Measurements from ENCODE around the gene PLXNA4.

PLXNA4 gene

DNA sequence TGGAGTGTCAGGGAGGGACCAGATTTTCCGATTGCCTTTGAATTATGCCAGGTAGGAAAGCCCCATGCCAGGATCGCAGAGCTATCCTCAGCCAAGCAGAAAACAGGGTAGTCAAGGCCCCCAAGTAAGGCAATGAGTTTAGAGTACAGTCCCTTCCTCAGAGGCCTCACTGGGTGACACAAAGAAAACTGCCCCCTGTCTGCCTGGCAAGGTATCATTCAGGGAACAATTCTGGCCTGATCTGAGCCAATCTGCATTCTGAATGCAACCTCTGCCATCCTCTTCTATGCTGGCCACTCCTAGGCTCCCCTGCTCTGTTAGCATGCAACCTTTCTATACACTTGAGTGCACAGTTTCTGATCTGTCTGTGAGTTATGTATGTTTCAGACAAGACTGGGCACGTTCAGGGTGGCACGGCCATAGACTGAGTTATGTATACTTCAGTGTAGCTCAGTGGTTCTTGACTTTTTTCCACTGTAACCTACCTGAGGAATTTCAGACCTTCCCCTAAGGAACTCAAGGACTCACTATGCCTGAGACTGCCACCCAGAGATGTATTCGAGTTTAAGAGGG lies 336.8 kb downstream of the PLXNA4 start:
- DNase-seq (ENCODE audit: low read depth): no peak

DNA sequence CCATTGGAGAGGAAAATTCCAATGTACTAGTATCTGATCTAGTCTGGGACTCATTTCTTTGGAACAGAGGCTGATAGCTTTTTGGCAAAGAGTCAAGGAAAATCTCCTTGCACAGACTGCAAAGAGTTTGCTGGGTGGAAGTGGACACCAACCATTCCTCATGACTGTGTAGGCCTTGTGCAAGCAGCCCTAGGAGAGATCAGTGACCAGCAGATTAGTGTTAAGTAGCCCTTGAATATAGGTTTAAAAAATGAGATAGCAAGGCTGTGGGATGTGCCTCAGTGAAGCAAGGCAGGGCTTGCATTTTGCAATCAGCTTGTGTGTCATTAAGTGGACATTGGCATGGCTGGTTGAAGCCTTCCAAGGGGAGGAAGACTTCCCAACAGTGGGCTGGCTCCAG lies 341.6 kb downstream of the PLXNA4 start:
- DNase-seq (ENCODE audit: low read depth): no peak

- no peak for DNase-seq (ENCODE audit: low read depth)
Measured at GRCh38 chr7:132232406-132232805, 343.9 kb downstream of the PLXNA4 start.

DNA sequence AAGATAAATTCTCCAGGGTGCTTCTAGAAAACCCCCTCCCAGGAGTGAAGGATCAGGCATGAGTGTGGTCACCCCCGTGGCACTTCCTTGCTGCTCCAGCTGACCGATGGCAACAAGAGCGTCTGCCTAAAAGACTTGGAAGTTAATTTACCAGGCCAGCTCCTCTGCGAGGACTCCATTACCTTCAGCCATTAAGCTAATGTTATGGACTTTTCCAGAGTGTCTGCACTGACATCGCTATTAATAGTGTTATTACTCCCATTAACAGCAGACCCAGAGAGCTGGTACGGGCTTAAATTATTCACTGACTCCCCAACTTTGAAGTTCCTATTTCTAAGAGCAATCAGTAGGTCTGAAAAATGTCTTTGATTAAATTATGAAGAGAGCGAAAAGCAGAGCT lies 345.8 kb downstream of the PLXNA4 start:
- no peak for DNase-seq (ENCODE audit: low read depth)

DNA sequence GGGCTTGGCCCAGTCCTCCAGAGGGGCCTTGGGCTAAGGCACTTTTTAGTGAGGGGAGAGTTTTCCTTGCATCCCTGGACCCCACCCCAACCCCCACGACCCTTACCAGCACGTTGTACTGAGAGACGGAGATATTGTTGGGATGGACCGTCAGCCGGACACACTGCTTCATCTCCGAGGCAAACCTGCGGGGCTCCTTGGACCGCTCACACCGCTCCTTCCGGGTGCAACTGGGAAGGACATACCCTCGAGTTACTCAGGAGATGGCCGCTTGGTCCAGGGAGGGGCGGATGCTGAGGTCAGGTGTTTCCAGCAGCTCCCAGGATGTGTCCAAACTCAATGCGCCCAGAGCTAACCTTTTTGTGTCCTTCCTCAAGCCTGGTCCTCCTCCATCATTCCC lies 348.0 kb downstream of the PLXNA4 start:
- DNase-seq (ENCODE audit: low read depth): no peak

- no peak for DNase-seq (ENCODE audit: low read depth)
Measured at GRCh38 chr7:132226957-132227290, 349.3 kb downstream of the PLXNA4 start.

GRCh38 chr7:132226046-132226956 lies 350.0 kb downstream of the PLXNA4 start:
- no peak for DNase-seq (ENCODE audit: low read depth)

- DNase-seq (ENCODE audit: low read depth): no peak
Measured at GRCh38 chr7:132225216-132226030, 350.8 kb downstream of the PLXNA4 start.

- DNase-seq (ENCODE audit: low read depth): no peak
Measured at GRCh38 chr7:132221356-132221755, 354.9 kb downstream of the PLXNA4 start.

GRCh38 chr7:132220060-132220459 lies 356.2 kb downstream of the PLXNA4 start:
- DNase-seq (ENCODE audit: low read depth): no peak

DNA sequence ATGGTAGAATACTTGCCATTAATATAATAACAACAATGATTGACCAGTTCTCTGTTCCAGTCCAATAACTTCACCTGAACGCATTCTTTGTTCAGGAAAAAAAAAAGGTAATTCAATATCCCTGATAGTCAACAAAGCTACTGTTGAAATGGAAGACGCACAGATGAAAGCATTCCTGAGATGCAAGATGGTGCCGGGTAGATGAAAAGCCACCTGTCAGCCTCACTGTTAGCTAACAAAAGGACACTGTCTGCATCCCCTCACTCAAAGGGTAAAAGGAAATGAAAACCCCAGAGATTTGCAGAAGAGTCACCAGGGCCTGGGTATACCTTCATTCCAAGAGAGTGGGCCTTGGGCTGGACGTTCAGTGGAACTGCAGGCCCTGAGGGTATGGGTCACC lies 357.4 kb downstream of the PLXNA4 start:
- DNase-seq (ENCODE audit: low read depth): no peak

- no peak for DNase-seq (ENCODE audit: low read depth)
Measured at GRCh38 chr7:132216847-132217525, 359.3 kb downstream of the PLXNA4 start.

- no peak for DNase-seq (ENCODE audit: low read depth)
Measured at GRCh38 chr7:132214452-132214851, 361.8 kb downstream of the PLXNA4 start.

DNA sequence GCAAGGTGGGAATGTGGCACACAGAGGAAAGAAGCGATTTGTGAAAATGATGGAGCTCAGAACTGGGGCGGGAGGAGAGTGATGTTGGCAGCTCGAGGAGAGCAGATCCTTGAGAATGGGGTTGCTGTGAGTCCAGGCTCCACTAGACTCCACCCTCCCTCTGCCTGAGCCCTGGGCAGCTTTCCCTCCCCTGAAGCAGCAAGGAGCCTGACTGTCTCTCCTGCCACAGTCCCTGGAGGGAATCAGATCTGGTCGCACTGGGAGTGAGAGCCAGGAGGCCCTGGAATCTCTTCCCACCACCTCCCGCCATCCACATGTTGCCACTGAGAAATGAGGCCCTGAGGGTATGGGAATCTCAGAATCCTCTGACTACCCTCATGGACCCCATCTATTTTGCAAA lies 362.7 kb downstream of the PLXNA4 start:
- no peak for DNase-seq (ENCODE audit: low read depth)

DNA sequence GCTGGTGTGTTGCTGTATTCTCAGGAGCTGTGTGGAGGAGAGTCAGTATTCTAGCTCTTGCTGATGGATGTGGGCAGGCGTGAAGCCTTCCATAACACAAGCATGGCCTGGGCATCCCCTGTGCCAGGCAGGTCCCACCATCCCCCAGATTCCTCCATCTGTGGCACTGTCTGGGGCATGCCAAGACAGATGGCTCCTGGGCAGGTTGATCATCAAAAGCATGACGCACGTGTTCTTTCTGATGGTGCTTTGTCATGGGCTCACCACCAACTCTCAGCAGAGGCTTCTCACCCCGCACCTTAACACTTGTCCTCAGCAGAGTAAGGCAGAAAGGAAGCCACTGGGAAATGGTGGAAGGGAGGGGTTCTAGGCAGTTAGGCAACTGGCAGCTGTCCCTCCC lies 364.3 kb downstream of the PLXNA4 start:
- DNase-seq (ENCODE audit: low read depth): no peak

- DNase-seq (ENCODE audit: low read depth): no peak
Measured at GRCh38 chr7:132210821-132211220, 365.4 kb downstream of the PLXNA4 start.

DNA sequence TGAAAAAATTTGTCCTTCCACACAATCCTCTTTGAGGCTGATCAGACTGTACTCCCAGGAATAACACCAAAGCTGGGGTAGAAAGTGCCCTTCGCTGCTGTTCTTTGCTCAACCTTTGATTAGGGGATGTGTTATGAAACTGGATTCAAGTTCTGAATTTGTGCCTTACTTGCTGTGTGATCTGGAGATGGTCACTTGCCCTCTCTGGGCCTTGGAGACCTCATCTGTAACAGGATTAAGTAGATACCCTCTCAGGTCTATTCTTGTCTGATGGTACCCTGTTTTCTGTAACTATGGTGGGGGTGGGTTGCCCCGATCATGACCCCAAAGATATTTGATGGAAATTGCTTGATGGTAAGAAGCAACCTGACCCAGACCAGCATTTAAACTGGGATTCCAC lies 368.5 kb downstream of the PLXNA4 start:
- DNase-seq (ENCODE audit: low read depth): no peak

DNA sequence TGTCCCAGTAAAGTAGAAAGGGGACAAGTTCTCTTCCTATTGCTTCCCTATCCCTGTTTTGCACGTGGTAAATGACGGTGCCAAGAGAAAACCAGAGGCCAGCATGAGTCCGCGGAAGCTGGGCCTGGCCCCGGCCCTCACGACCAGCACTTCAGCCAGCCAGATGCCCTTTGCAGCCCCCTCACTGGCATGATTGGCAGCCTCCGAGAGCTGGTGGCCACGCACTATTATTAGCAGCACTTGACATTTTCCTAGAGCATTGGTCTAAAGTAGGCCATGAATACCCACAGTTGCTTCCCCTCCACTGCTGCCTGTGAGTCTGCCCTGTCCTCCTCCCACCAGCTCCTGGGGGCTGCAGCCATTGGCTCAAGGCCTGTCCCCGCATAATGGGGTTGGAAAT lies 369.1 kb downstream of the PLXNA4 start:
- DNase-seq (ENCODE audit: low read depth): no peak

GRCh38 chr7:132206594-132206993 lies 369.7 kb downstream of the PLXNA4 start:
- no peak for DNase-seq (ENCODE audit: low read depth)

DNA sequence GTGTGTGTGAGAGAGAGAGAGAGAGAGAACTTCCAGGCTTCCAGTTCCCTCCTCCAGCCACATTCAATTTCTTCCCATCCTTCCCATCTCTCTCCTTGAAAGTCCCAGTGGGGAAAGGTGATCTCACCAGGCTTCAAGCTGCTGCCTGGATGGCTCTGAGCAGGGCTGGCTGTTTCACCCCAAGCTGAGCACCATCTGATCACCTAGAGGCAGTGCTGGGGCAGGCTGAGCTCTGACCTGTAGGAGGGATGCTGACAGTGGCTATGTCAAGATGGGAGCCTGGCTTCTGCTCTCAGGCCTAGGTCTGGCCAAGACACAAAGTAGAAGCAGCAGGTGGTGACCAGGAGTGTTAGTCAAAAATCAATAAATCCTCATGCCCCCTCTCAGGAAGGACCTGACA lies 370.8 kb downstream of the PLXNA4 start:
- no peak for DNase-seq (ENCODE audit: low read depth)

- no peak for DNase-seq (ENCODE audit: low read depth)
Measured at GRCh38 chr7:132203021-132203420, 373.2 kb downstream of the PLXNA4 start.

DNA sequence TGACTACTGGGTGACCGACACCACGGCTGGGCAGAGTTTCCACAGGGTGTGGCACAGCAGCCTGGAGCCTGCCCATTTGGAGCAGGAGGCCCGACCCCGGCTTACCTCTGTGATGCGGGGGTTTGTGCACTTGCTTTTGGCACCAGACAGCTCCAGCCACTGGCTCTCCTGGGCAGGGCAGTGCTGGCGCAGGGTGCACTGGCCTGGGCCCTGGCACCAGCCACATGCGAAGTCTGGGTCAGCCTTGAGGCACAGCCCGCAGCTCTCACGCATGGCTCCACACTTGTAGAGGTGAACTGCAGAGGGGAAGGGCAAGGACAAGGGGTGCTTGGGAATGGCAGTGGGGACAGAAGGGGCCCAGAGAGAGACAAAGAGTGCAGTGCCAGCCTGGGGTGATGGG lies 373.7 kb downstream of the PLXNA4 start:
- DNase-seq (ENCODE audit: low read depth): no peak
